GM18909 (cell line): ENCODE data around the gene ATXN7.

Source experiments
- ATAC-seq: cut with Tn5 transposase; IDR thresholded peaks from one replicate; pipeline ENCODE4 v1.9.1; 2021; ENCODE audit warnings: mild to moderate bottlenecking; ENCODE audit not compliant: unreplicated experiment, poor library complexity

ATXN7 gene

GRCh38 chr3:63979093-63979885, 115.6 kb downstream of the ATXN7 start:
- ATAC-seq, result no peak

GRCh38 chr3:63980019-63980418, 116.4 kb downstream of the ATXN7 start:
- no peak for ATAC-seq

DNA sequence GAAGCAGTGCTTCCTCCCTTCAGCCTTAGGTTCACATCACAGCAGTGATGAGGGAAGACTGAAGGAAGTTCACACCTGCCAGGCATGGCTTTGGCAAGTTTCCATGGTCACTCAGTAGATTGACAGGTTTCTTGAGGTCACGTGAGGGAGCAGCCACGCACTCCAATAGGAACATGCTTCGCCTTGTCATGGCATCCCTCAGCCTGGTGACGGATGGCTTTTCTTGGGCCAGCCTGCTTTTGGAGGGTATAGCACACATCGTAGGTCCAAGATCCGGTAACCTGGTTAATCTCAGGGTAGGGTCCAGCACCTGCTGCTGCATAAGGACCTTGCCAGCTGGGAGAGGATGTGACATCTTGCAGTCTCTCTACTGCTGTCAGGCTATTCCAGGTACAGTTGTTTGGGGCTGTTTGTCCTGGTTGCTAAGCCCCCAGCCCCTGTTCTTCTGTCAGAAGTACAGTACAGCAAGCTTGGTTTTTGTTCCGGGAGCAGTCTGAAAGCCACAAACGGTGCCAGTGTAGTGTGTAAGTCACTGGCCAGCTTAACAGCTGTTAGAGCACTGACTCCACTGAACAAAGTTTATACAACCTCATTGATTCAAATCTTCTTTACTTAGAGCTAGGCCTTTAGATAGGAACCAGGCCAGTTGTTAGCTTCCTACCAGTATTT, 117.3 kb downstream of the ATXN7 start:
- ATAC-seq, result no peak

GRCh38 chr3:63981980-63982379, 118.3 kb downstream of the ATXN7 start:
- no peak for ATAC-seq

DNA sequence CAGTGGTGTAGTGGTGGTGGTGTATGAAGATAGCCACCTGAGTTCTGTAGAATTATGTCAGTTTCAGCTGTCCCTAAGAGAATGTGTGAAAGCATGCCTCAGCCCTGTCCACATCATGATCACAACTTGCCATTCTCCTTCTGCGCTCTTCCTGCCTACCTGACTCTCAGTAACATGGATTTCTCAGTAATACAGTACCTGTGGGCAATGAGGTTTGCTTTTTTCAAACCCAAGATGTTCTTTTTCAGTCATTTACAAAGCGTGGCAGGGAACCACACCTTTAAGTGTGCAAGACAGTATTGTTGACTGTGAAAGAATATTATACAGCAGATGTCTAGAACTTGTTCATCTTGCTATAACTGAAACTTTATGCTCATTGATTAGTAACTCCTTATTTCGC, 120.7 kb downstream of the ATXN7 start:
- no peak for ATAC-seq

GRCh38 chr3:63986146-63986545, 122.5 kb downstream of the ATXN7 start:
- ATAC-seq, result no peak

- ATAC-seq, result no peak
Measured at GRCh38 chr3:63986831-63987230, 123.2 kb downstream of the ATXN7 start.

- no peak for ATAC-seq
Measured at GRCh38 chr3:63988943-63989342, 125.3 kb downstream of the ATXN7 start.

DNA sequence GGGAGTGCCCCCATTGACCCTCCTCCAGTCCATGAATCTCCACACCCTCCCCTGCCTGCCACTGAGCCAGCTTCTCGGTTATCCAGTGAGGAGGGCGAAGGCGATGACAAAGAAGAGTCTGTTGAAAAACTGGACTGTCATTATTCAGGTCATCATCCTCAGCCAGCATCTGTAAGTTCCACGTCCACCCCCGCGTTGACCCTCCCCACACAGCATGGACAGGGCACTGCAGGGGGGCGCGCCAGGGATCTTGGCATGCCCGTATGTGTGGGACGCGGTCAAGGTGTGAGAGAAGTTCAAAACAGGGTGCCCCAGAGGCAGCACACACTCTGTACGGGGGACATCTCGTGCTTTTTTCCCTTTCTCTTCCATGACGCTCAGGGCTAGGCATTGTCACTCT, 126.5 kb downstream of the ATXN7 start:
- ATAC-seq, result no peak

GRCh38 chr3:63990733-63991132, 127.1 kb downstream of the ATXN7 start:
- ATAC-seq, result no peak

DNA sequence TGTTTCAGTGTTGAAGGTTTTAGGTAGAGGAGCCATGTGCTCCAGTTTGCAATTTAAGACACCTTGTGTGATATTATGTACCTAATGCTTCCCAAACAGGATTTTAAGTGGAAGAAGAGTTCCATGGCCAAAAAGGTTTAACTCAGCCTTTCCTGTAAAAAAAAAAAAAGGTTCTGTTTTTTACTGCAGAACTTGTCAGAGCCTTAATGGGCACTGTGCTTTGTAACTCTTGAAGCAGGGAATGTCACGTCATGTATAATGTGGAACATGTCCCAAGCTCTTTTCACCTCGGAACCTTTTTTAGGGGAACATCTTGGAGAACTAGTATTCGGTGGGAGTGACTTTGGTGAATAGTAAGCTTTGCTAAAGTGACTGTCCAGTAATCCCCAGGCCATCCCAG, 128.0 kb downstream of the ATXN7 start:
- ATAC-seq, result no peak

GRCh38 chr3:63992516-63993209, 129.0 kb downstream of the ATXN7 start:
- no peak for ATAC-seq

GRCh38 chr3:63993653-63994079, 130.0 kb downstream of the ATXN7 start:
- ATAC-seq, result peak; percentile 94

- no peak for ATAC-seq
Measured at GRCh38 chr3:63995086-63995485, 131.4 kb downstream of the ATXN7 start.

DNA sequence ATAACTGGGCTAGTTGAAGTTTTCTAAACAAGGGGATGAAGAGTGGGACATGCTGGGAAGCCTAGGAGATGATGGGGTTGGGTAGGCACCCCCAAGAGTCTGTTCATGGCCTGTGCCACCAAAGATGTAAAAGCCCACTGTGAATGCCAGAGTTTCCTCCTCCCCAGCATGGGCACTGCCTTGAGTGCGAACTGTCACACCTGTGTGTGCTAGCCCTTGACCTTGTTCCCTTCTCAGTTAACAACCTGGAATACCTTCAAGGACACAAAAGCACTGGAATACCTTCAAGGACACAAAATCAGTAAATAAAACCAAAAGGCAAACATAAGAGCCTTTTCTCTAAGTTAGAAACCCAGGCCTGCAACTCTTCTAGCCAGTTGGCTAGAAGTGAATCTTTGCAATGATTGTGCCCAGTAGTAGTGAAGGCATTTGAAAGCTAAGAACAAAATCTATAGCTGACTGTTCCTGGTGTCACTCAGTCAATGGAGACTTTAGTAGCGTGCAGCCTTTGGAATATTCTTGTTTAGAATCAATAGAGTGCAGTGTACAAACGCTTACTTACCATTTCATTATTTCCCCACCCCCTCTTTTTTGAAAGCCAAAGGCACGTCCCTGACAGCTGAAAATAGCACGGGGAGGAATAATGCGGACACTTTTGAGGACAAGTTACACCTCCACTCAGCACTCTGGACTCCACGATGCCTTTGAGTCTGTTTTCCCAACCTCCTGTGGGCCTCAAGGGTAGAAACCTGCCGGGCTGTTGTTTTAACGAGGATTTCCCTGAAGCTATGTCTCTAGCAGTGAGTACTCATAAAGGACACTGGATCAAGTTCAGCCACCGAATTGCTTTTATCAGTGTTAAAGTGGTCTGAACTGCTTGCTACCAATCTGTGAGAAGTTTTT, 135.4 kb downstream of the ATXN7 start:
- ATAC-seq, result no peak

- no peak for ATAC-seq
Measured at GRCh38 chr3:64000453-64001055, 136.9 kb downstream of the ATXN7 start.

- ATAC-seq, result no peak
Measured at GRCh38 chr3:64002233-64002632, 138.6 kb downstream of the ATXN7 start.

DNA sequence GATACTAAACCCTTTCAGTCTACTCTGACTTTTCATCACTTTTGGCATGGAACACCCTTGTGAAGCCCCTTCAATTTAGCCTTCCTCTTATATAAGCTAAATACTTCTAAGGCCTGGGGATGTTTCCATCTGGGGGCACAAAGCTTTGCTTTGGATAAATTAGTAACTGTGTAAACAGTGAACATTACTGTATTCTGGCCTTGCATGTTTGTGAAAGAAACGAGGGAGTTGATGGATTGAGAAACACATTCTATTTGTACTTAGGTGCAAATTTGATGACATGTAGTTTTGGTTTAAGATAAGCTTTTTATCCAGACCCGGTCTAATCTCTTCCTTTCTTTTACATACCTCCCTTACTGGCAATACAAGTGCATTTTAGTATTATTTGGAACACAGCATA, 139.9 kb downstream of the ATXN7 start:
- ATAC-seq, result no peak

GRCh38 chr3:64008017-64008416, 144.3 kb downstream of the ATXN7 start:
- no peak for ATAC-seq
